Measurements from ENCODE around the gene PPP1R15A.
A peak's percentile ranks its signal among the peaks of the same experiment; 100 is the strongest.
"Not testable (repeated sequence)": the region's sequence is repeated elsewhere in the genome, so short reads cannot be mapped to it uniquely, and the experiment has no call there.

Gene PPP1R15A

GRCh38 chr19:48859711-48860572 lies 12.3 kb upstream of the PPP1R15A start:
- no peak for DNase-seq (ENCODE audit: low read depth in 2 of 2)

GRCh38 chr19:48861313-48861712 lies 10.9 kb upstream of the PPP1R15A start:
- no peak for DNase-seq (ENCODE audit: low read depth in 2 of 2)

- no peak for DNase-seq (ENCODE audit: low read depth in 2 of 2)
Observed at GRCh38 chr19:48862827-48863226, 9.4 kb upstream of the PPP1R15A start.

- DNase-seq (ENCODE audit: low read depth in 2 of 2), result no peak
Observed at GRCh38 chr19:48866692-48867091, 5.5 kb upstream of the PPP1R15A start.

- DNase-seq (ENCODE audit: low read depth in 2 of 2), result no peak
Observed at GRCh38 chr19:48867123-48867745, 5.0 kb upstream of the PPP1R15A start.

GRCh38 chr19:48867746-48868113 lies 4.5 kb upstream of the PPP1R15A start:
- no peak for DNase-seq (ENCODE audit: low read depth in 2 of 2)

- no peak for DNase-seq (ENCODE audit: low read depth in 2 of 2)
Observed at GRCh38 chr19:48868114-48868886, 3.9 kb upstream of the PPP1R15A start, which contains the start of gene PLEKHA4. PLEKHA4 (minus strand) TSS chr19:48868617; CDS start chr19:48867620, 997 bp downstream.

- DNase-seq (ENCODE audit: low read depth in 2 of 2), result no peak
Observed at GRCh38 chr19:48870048-48870447, 2.2 kb upstream of the PPP1R15A start.

- DNase-seq (ENCODE audit: low read depth in 2 of 2), result not testable (repeated sequence)
Observed at GRCh38 chr19:48871471-48872181, 595 bp upstream of the PPP1R15A start.

- peak; percentile 51 to 58 for DNase-seq (ENCODE audit: low read depth in 2 of 2)
Observed at GRCh38 chr19:48872884-48873475, 759 bp downstream of the PPP1R15A start.

GRCh38 chr19:48873476-48874302 lies 1.5 kb downstream of the PPP1R15A start:
- DNase-seq (ENCODE audit: low read depth in 2 of 2), result no peak

- no peak for DNase-seq (ENCODE audit: low read depth in 2 of 2)
Observed at GRCh38 chr19:48874303-48875135, 2.3 kb downstream of the PPP1R15A start.

GRCh38 chr19:48876043-48876981 lies 4.1 kb downstream of the PPP1R15A start:
- not testable (repeated sequence) for DNase-seq (ENCODE audit: low read depth in 2 of 2)

GRCh38 chr19:48877855-48878195 lies 5.6 kb downstream of the PPP1R15A start:
- no peak for DNase-seq (ENCODE audit: low read depth in 2 of 2)

GRCh38 chr19:48878196-48879024 lies 6.2 kb downstream of the PPP1R15A start:
- DNase-seq (ENCODE audit: low read depth in 2 of 2), result no peak

GRCh38 chr19:48879025-48879637 lies 6.9 kb downstream of the PPP1R15A start:
- DNase-seq (ENCODE audit: low read depth in 2 of 2), result no peak

GRCh38 chr19:48879696-48880095 lies 7.5 kb downstream of the PPP1R15A start:
- DNase-seq (ENCODE audit: low read depth in 2 of 2), result not testable (repeated sequence)

All from stimulated activated CD8-positive, alpha-beta memory T cell treated with anti-CD3 and anti-CD28 coated beads, Interleukin-2, amount 100 ng/mL, for 48 hours (primary cell).